H9 (cell line): ENCODE measurements around the gene SETBP1. TPM values are rescaled to one million over a fixed set of nuclear protein-coding genes. Genes with fewer than 3 reads are reported as not detected.

Experiments used
- DNase-seq: peaks from one replicate; pipeline ENCODE4 v3.0.0-alpha.2; 2017
- H2AFZ ChIP-seq: one replicate; pipeline ENCODE4 v1.6.1; 2013; ENCODE audit warnings: mild to moderate bottlenecking, low read length, control low read depth, moderate library complexity
- H2AK5ac ChIP-seq: 2 replicates; pipeline ENCODE4 v1.6.1; 2013; ENCODE audit warnings: low read length, control low read depth, mixed read lengths; ENCODE audit not compliant: insufficient read length
- H2BK120ac ChIP-seq: one replicate; pipeline ENCODE4 v1.6.1; 2013; ENCODE audit warnings: low read depth, mild to moderate bottlenecking, low read length, control low read depth, inconsistent platforms; ENCODE audit not compliant: poor library complexity, severe bottlenecking
- H2BK12ac ChIP-seq: 2 replicates; pipeline ENCODE4 v1.6.1; 2013; ENCODE audit warnings: low read length, control low read depth, mixed read lengths, low read depth; ENCODE audit not compliant: insufficient read length
- H2BK15ac ChIP-seq: 2 replicates; pipeline ENCODE4 v1.6.1; 2013; ENCODE audit warnings: low read depth, low read length, control low read depth
- H2BK20ac ChIP-seq: one replicate; pipeline ENCODE4 v1.6.1; 2013; ENCODE audit warnings: low read depth, mild to moderate bottlenecking, low read length, control low read depth, inconsistent platforms; ENCODE audit not compliant: poor library complexity, severe bottlenecking
- H2BK5ac ChIP-seq: 2 replicates; pipeline ENCODE4 v1.6.1; 2013; ENCODE audit warnings: low read length, control low read depth, mixed read lengths; ENCODE audit not compliant: insufficient read length
- H3K14ac ChIP-seq: 2 replicates; pipeline ENCODE4 v1.6.1; 2013; ENCODE audit warnings: low read length, control low read depth; ENCODE audit not compliant: insufficient read depth
- H3K18ac ChIP-seq: 2 replicates; pipeline ENCODE4 v1.6.1; 2013; ENCODE audit warnings: low read depth, mild to moderate bottlenecking, mixed read lengths, low read length, control low read depth; ENCODE audit not compliant: insufficient read length
- H3K23ac ChIP-seq: 2 replicates; pipeline ENCODE4 v1.6.1; 2013; ENCODE audit warnings: low read length, control low read depth, mixed read lengths, low read depth; ENCODE audit not compliant: insufficient read length
- H3K23me2 ChIP-seq: 2 replicates; pipeline ENCODE4 v1.6.1; 2013; ENCODE audit warnings: low read depth, mild to moderate bottlenecking, mixed read lengths, low read length, control low read depth; ENCODE audit not compliant: insufficient read length, poor library complexity, severe bottlenecking
- H3K27ac ChIP-seq: 2 replicates; pipeline ENCODE4 v1.5.1; 2013; ENCODE audit warnings: low read length, control low read depth, mixed read lengths, low read depth; ENCODE audit not compliant: insufficient read length
- H3K27me3 ChIP-seq: 2 replicates; pipeline ENCODE4 v1.6.1; 2013; ENCODE audit warnings: low read length, control low read depth, inconsistent platforms; ENCODE audit not compliant: insufficient read depth
- H3K4ac ChIP-seq: 2 replicates; pipeline ENCODE4 v1.6.1; 2013; ENCODE audit warnings: low read depth, mild to moderate bottlenecking, control low read depth, inconsistent platforms, low read length, moderate library complexity
- H3K4me1 ChIP-seq: 2 replicates; pipeline ENCODE4 v1.6.1; 2013; ENCODE audit warnings: low read length, control low read depth, inconsistent platforms; ENCODE audit not compliant: insufficient read depth
- H3K4me2 ChIP-seq: 2 replicates; pipeline ENCODE4 v1.6.1; 2013; ENCODE audit warnings: low read length, control low read depth, mixed read lengths; ENCODE audit not compliant: insufficient read length, insufficient read depth
- H3K56ac ChIP-seq: 2 replicates; pipeline ENCODE4 v1.6.1; 2013; ENCODE audit warnings: low read depth, mild to moderate bottlenecking, mixed read lengths, low read length, control low read depth; ENCODE audit not compliant: insufficient read length
- H3K79me1 ChIP-seq: 2 replicates; pipeline ENCODE4 v1.6.1; 2013; ENCODE audit warnings: low read depth, mild to moderate bottlenecking, moderate library complexity, low read length, control low read depth, inconsistent platforms; ENCODE audit not compliant: insufficient read depth, poor library complexity, severe bottlenecking
- H3K79me2 ChIP-seq: 2 replicates; pipeline ENCODE4 v1.6.1; 2013; ENCODE audit warnings: low read length, control low read depth, inconsistent platforms; ENCODE audit not compliant: insufficient read depth
- H3K9ac ChIP-seq: 2 replicates; pipeline ENCODE4 v1.6.1; 2013; ENCODE audit warnings: low read length, control low read depth, mixed read lengths; ENCODE audit not compliant: insufficient read length; ENCODE audit errors: extremely low read depth
- H3K9me3 ChIP-seq: one replicate; pipeline ENCODE4 v1.6.1; 2013; ENCODE audit warnings: low read depth, low read length, inconsistent platforms; ENCODE audit not compliant: control insufficient read depth
- H3T11ph ChIP-seq: one replicate; pipeline ENCODE4 v1.6.1; 2013; ENCODE audit warnings: mild to moderate bottlenecking, low read length, control low read depth, inconsistent platforms
- H4K20me1 ChIP-seq: one replicate; pipeline ENCODE4 v1.6.1; 2013; ENCODE audit not compliant: control insufficient read depth, insufficient read length, insufficient read depth
- H4K5ac ChIP-seq: 2 replicates; pipeline ENCODE4 v1.6.1; 2013; ENCODE audit warnings: low read depth, mild to moderate bottlenecking, mixed read lengths, low read length, control low read depth; ENCODE audit not compliant: insufficient read length
- H4K8ac ChIP-seq: replicated peaks from 2 replicates; pipeline ENCODE4 v1.6.1; 2013; ENCODE audit warnings: low read length, control low read depth, mixed read lengths, low read depth; ENCODE audit not compliant: insufficient read length
- H4K91ac ChIP-seq: 2 replicates; pipeline ENCODE4 v1.6.1; 2013; ENCODE audit warnings: low read depth, mild to moderate bottlenecking, moderate library complexity, mixed read lengths, low read length, control low read depth; ENCODE audit not compliant: insufficient read length
- H3K27ac Mint-ChIP-seq, 3 experiments: 2 replicates in 2 of 3; 3 replicates in 1 of 3; pipeline ENCODE4 v1.8.0; 2020 to 2021; ENCODE audit warnings: mixed read lengths in 3 of 3, mild to moderate bottlenecking in 1 of 3, moderate library complexity in 1 of 3
- H3K27me3 Mint-ChIP-seq: 2 replicates; pipeline ENCODE4 v1.8.0; 2021; ENCODE audit warnings: low read depth, mild to moderate bottlenecking, moderate library complexity, mixed read lengths
- H3K36me3 Mint-ChIP-seq, 3 experiments: 2 replicates in 2 of 3; 3 replicates in 1 of 3; pipeline ENCODE4 v1.8.0; 2020 to 2021; ENCODE audit warnings: low read depth in 3 of 3, mixed read lengths in 3 of 3; ENCODE audit not compliant: insufficient read depth in 1 of 3
- H3K4me1 Mint-ChIP-seq, 2 experiments: 2 replicates each; pipeline ENCODE4 v1.8.0; 2020; ENCODE audit warnings: mixed read lengths in 2 of 2
- H3K4me3 Mint-ChIP-seq, 2 experiments: 2 replicates in 1 of 2; 3 replicates in 1 of 2; pipeline ENCODE4 v1.8.0; 2020 to 2021; ENCODE audit warnings: mild to moderate bottlenecking in 2 of 2, mixed read lengths in 2 of 2, moderate library complexity in 1 of 2
- H3K9me3 Mint-ChIP-seq, 2 experiments: 2 replicates in 1 of 2; 3 replicates in 1 of 2; pipeline ENCODE4 v1.8.0; 2020; ENCODE audit warnings: mild to moderate bottlenecking in 2 of 2, mixed read lengths in 2 of 2, moderate library complexity in 1 of 2
- WGBS: extraction: QIAGEN DNeasy Blood & Tissue Kit; methylation state at CpG from one replicate; pipeline ENCODE4 v1.1.7; 2013; ENCODE audit warnings: missing lambda C conversion rate, low lambda C conversion rate, mixed read lengths; ENCODE audit not compliant: insufficient read length; ENCODE audit errors: extremely low coverage; 5-methylcytosine and 5-hydroxymethylcytosine counted together
- total RNA-seq: library from RNA; stranded (reverse); gene quantifications from 2 replicates; pipeline ENCODE4 v1.2.1, GENCODE V29; 2021
- TF ChIP-seq, protein P1 (sequence below): fragments of 200-600 bp; sonication (generic); conservative IDR thresholded peaks from 3 replicates; pipeline ENCODE4 v1.8.0; 2021; ENCODE audit warnings: antibody characterized with exemption, mild to moderate bottlenecking

The SETBP1 gene
- total RNA-seq, 1 experiment from 2014 or later: 4.6 TPM

DNA sequence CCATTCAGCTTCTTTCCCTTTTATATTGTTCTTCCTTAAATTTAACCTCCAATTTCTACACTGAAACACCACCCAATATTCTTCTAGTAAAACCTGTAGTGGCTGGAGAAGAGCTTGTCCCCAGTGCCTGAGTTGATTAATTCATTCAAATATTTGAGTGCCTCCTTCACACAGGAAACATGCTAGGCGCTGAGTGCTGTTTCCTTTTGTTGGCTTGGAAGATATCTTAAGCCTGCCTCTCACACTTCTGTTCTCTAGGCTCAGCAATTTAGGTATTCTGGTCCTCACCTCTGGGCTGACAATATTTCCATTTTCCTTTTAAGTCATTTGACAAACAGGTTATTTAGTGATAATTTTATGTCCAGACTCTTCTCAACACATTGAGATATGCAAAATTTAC lies 185.4 kb downstream of the SETBP1 start:
- H3K4me1 ChIP-seq: peaks cover 4% of the 10 kb centered on the region; the same call in 1 of the 2 replicates
- H2AK5ac ChIP-seq: no peak overlapping the region
- no peak overlapping the region for H2BK12ac ChIP-seq
- H3K9me3 Mint-ChIP-seq: no peaks in the 10 kb centered on the region
- no peak overlapping the region for H2AFZ ChIP-seq
- no peak overlapping the region for H2BK20ac ChIP-seq
- no peak overlapping the region for H3T11ph ChIP-seq
- no peak overlapping the region for H3K18ac ChIP-seq
- H3K4me2 ChIP-seq: no peak overlapping the region
- no peak overlapping the region for H2BK120ac ChIP-seq
- no peak overlapping the region for H3K27ac ChIP-seq
- no peak overlapping the region for H3K9ac ChIP-seq
- no peaks in the 10 kb centered on the region for H3K27me3 ChIP-seq
- no peaks in the 10 kb centered on the region for H3K9me3 ChIP-seq
- no peak for DNase-seq
- no peak overlapping the region for H3K4ac ChIP-seq
- no peaks in the 10 kb centered on the region for H3K23me2 ChIP-seq
- H4K5ac ChIP-seq: no peak overlapping the region
- H3K4me1 Mint-ChIP-seq: peaks cover 18 to 19% of the 10 kb centered on the region in 2 experiments
- no peak overlapping the region for H3K56ac ChIP-seq
- H3K79me2 ChIP-seq: no peaks in the 10 kb centered on the region
- TF ChIP-seq, protein P1, sequence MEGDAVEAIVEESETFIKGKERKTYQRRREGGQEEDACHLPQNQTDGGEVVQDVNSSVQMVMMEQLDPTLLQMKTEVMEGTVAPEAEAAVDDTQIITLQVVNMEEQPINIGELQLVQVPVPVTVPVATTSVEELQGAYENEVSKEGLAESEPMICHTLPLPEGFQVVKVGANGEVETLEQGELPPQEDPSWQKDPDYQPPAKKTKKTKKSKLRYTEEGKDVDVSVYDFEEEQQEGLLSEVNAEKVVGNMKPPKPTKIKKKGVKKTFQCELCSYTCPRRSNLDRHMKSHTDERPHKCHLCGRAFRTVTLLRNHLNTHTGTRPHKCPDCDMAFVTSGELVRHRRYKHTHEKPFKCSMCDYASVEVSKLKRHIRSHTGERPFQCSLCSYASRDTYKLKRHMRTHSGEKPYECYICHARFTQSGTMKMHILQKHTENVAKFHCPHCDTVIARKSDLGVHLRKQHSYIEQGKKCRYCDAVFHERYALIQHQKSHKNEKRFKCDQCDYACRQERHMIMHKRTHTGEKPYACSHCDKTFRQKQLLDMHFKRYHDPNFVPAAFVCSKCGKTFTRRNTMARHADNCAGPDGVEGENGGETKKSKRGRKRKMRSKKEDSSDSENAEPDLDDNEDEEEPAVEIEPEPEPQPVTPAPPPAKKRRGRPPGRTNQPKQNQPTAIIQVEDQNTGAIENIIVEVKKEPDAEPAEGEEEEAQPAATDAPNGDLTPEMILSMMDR: no peak
- no peak overlapping the region for H2BK5ac ChIP-seq
- no peak overlapping the region for H4K91ac ChIP-seq
- no peaks in the 10 kb centered on the region for H4K20me1 ChIP-seq
- no peak overlapping the region for H3K23ac ChIP-seq
- H3K79me1 ChIP-seq: no peaks in the 10 kb centered on the region
- no peaks in the 10 kb centered on the region; a peak in 1 of 7 replicates for H3K36me3 Mint-ChIP-seq
- no peak overlapping the region for H4K8ac ChIP-seq
- WGBS: no CpG with 5 or more reads among the region's 1 CpG
- no peak overlapping the region for H3K14ac ChIP-seq
- H3K4me3 Mint-ChIP-seq: no peak overlapping the region
- no peaks in the 10 kb centered on the region; the same call in none of the 2 replicates for H3K27me3 Mint-ChIP-seq
- H3K27ac Mint-ChIP-seq: no peak overlapping the region
- H2BK15ac ChIP-seq: no peak overlapping the region
